H1 (cell line): ENCODE data around the gene PSMB4. TPM values are rescaled to one million over a fixed set of nuclear protein-coding genes. Genes with fewer than 3 reads are reported as not detected.

ENCODE experiments used
- CTCF ChIA-PET: fragments of 300-600 bp; sonication (Branson Sonifier 250); formaldehyde crosslinking; loops from one replicate; lab custom pipeline; 2021; ENCODE audit not compliant: partially characterized antibody; lab: Charles Lee
- POLR2A ChIA-PET: fragments of 300-600 bp; sonication (Branson Sonifier 250); formaldehyde crosslinking; loops from one replicate; lab custom pipeline; 2021; ENCODE audit warnings: inconsistent platforms; ENCODE audit not compliant: partially characterized antibody; lab: Charles Lee
- DNase-seq, 2 experiments: peaks; one replicate each; pipeline versions ENCODE4 v3.0.0 to v3.0.0-alpha.2; 2010 to 2022; ENCODE audit warnings: low spot score in 2 of 2, low read depth in 1 of 2, mixed read lengths in 1 of 2
- FAIRE-seq: peaks from 2 replicates; lab custom pipeline; 2011; peaks lifted over from hg19 to GRCh38; lab: Jason Lieb, UNC
- H2AFZ ChIP-seq: 2 replicates; pipeline ENCODE4 v1.8.1; 2012; ENCODE audit warnings: low read length, inconsistent platforms
- H2AK5ac ChIP-seq: 2 replicates; pipeline ENCODE4 v1.6.1; 2013; ENCODE audit warnings: low read depth, low read length
- H2BK120ac ChIP-seq: replicated peaks from 2 replicates; pipeline ENCODE3; 2013; ENCODE audit warnings: low read depth, low read length, inconsistent platforms
- H2BK12ac ChIP-seq: 2 replicates; pipeline ENCODE4 v1.6.1; 2013; ENCODE audit warnings: low read depth, low read length
- H2BK15ac ChIP-seq: 2 replicates; pipeline ENCODE4 v1.6.1; 2013; ENCODE audit warnings: low read length
- H2BK20ac ChIP-seq: 2 replicates; pipeline ENCODE4 v1.6.1; 2013; ENCODE audit warnings: low read length
- H2BK5ac ChIP-seq: 2 replicates; pipeline ENCODE4 v1.6.1; 2013; ENCODE audit warnings: low read depth, low read length
- H3K14ac ChIP-seq: 2 replicates; pipeline ENCODE4 v1.6.1; 2013; ENCODE audit warnings: inconsistent platforms; ENCODE audit not compliant: insufficient read length
- H3K18ac ChIP-seq: 2 replicates; pipeline ENCODE4 v1.6.1; 2013; ENCODE audit warnings: low read length; ENCODE audit errors: extremely low read depth
- H3K23ac ChIP-seq: 2 replicates; pipeline ENCODE4 v1.6.1; 2013; ENCODE audit warnings: inconsistent platforms; ENCODE audit not compliant: insufficient read length
- H3K23me2 ChIP-seq: 2 replicates; pipeline ENCODE4 v1.6.1; 2013; ENCODE audit warnings: low read depth, low read length
- H3K27ac ChIP-seq: 2 replicates; pipeline ENCODE4 v1.6.1; 2011; ENCODE audit warnings: low read depth, low read length, inconsistent platforms
- H3K27me3 ChIP-seq, 4 experiments: replicated peaks in 1 of 4; 1 replicate in 1 of 4; 2 replicates in 3 of 4; pipeline versions ENCODE4 v1.6.1 to v1.8.1; 2011 to 2013; ENCODE audit warnings: low read length in 3 of 4, mild to moderate bottlenecking in 3 of 4, inconsistent platforms in 2 of 4, mixed read lengths in 2 of 4, moderate library complexity in 1 of 4; ENCODE audit not compliant: control insufficient read depth in 3 of 4, insufficient read depth in 3 of 4; ENCODE audit errors: extremely low read depth in 1 of 4
- H3K36me3 ChIP-seq, 4 experiments: 2 replicates each; pipeline versions ENCODE4 v1.6.1 to v1.8.1; 2011 to 2013; ENCODE audit warnings: mild to moderate bottlenecking in 4 of 4, low read length in 3 of 4, moderate library complexity in 2 of 4, control low read depth in 1 of 4, inconsistent platforms in 1 of 4; ENCODE audit not compliant: insufficient read depth in 4 of 4, control insufficient read depth in 2 of 4
- H3K4ac ChIP-seq: replicated peaks from 2 replicates; pipeline ENCODE3; 2013; ENCODE audit warnings: low read length, low read depth, mixed read lengths, inconsistent platforms; ENCODE audit not compliant: insufficient read length
- H3K4me1 ChIP-seq, 4 experiments: replicated peaks in 1 of 4; 1 replicate in 1 of 4; 2 replicates in 3 of 4; pipeline versions ENCODE4 v1.6.1 to v1.8.1; 2011 to 2013; ENCODE audit warnings: low read length in 3 of 4, inconsistent platforms in 2 of 4, mixed read lengths in 1 of 4; ENCODE audit not compliant: insufficient read depth in 4 of 4, control insufficient read depth in 3 of 4
- H3K4me2 ChIP-seq, 2 experiments: 2 replicates each; pipeline versions ENCODE4 v1.6.1 to v1.8.1; 2011 to 2013; ENCODE audit warnings: low read depth in 2 of 2, low read length in 2 of 2, control low read depth in 1 of 2, inconsistent platforms in 1 of 2, mild to moderate bottlenecking in 1 of 2; ENCODE audit not compliant: insufficient read depth in 1 of 2
- H3K4me3 ChIP-seq, 4 experiments: fragments of 200-600, 300-600 bp in 1 of 4; sonication (generic), shearing (Covaris generic), sonication (Bioruptor Twin) in 1 of 4; 2 replicates each; pipeline versions ENCODE4 v1.5.1 to v1.8.1; 2011 to 2016; ENCODE audit warnings: low read length in 4 of 4, low read depth in 3 of 4, control low read depth in 2 of 4, inconsistent platforms in 2 of 4, mild to moderate bottlenecking in 2 of 4, mixed read lengths in 1 of 4, moderate library complexity in 1 of 4; ENCODE audit not compliant: insufficient read depth in 2 of 4; ENCODE audit errors: extremely low read depth in 1 of 4
- H3K56ac ChIP-seq: replicated peaks from 2 replicates; pipeline ENCODE3; 2013; ENCODE audit warnings: low read depth, mild to moderate bottlenecking, mixed read lengths, low read length, inconsistent platforms; ENCODE audit not compliant: insufficient read length
- H3K79me1 ChIP-seq: 2 replicates; pipeline ENCODE4 v1.6.1; 2013; ENCODE audit warnings: low read depth, low read length, control low read depth
- H3K79me2 ChIP-seq, 2 experiments: 2 replicates each; pipeline versions ENCODE4 v1.6.1 to v1.8.1; 2012 to 2013; ENCODE audit warnings: low read length in 2 of 2, mild to moderate bottlenecking in 2 of 2, inconsistent platforms in 1 of 2; ENCODE audit not compliant: insufficient read depth in 2 of 2, control insufficient read depth in 1 of 2
- H3K9ac ChIP-seq, 4 experiments: replicated peaks in 1 of 4; 1 replicate in 1 of 4; 2 replicates in 3 of 4; pipeline versions ENCODE4 v1.6.1 to v1.8.1; 2011 to 2013; ENCODE audit warnings: low read depth in 3 of 4, low read length in 3 of 4, control low read depth in 2 of 4, mild to moderate bottlenecking in 2 of 4, moderate library complexity in 2 of 4, inconsistent platforms in 1 of 4; ENCODE audit errors: extremely low read depth in 1 of 4
- H3K9me3 ChIP-seq, 2 experiments: 2 replicates each; pipeline versions ENCODE4 v1.6.1 to v1.8.1; 2012 to 2013; ENCODE audit warnings: mild to moderate bottlenecking in 2 of 2, moderate library complexity in 2 of 2, control low read depth in 1 of 2, inconsistent platforms in 1 of 2, low read depth in 1 of 2, low read length in 1 of 2, mixed read lengths in 1 of 2; ENCODE audit not compliant: insufficient read depth in 2 of 2
- H4K20me1 ChIP-seq, 2 experiments: replicated peaks in 1 of 2; 2 replicates each; pipeline versions ENCODE3 to v1.8.1; 2011 to 2013; ENCODE audit warnings: inconsistent platforms in 2 of 2, low read length in 2 of 2, mild to moderate bottlenecking in 1 of 2; ENCODE audit not compliant: insufficient read depth in 2 of 2, control insufficient read depth in 1 of 2
- H4K5ac ChIP-seq: 2 replicates; pipeline ENCODE4 v1.6.1; 2013; ENCODE audit warnings: low read length, low read depth, mixed read lengths, inconsistent platforms; ENCODE audit not compliant: insufficient read length
- H4K8ac ChIP-seq: 2 replicates; pipeline ENCODE4 v1.8.0; 2013; ENCODE audit warnings: mild to moderate bottlenecking, moderate library complexity, low read length, inconsistent platforms; ENCODE audit not compliant: insufficient read depth; ENCODE audit errors: extremely low read depth
- H4K91ac ChIP-seq: replicated peaks from 2 replicates; pipeline ENCODE3; 2013; ENCODE audit warnings: low read length, mixed read lengths, inconsistent platforms; ENCODE audit not compliant: insufficient read length
- BRCA1 ChIP-seq: IDR thresholded peaks from 2 replicates; pipeline ENCODE4 v1.6.1; 2012; ENCODE audit warnings: low read depth, low read length, improper control_type of control experiment
- CBX8 ChIP-seq: fragments of 300-800, 300-1000 bp; sonication (generic); IDR thresholded peaks from 2 replicates; pipeline ENCODE4 v1.7.1; 2016; ENCODE audit warnings: low read depth, low read length, borderline replicate concordance
- GABPA ChIP-seq: IDR thresholded peaks from 2 replicates; pipeline ENCODE4 v1.6.1; 2011; ENCODE audit warnings: mild to moderate bottlenecking, low read length, moderate library complexity, borderline replicate concordance; ENCODE audit not compliant: insufficient read depth
- POLR2A ChIP-seq, 2 experiments: IDR thresholded peaks; 1 replicate in 1 of 2; 2 replicates in 1 of 2; pipeline ENCODE4 v1.6.1; 2011; ENCODE audit warnings: low read depth in 2 of 2, low read length in 2 of 2, mild to moderate bottlenecking in 2 of 2; ENCODE audit errors: control extremely low read depth in 1 of 2
- RFX5 ChIP-seq: IDR thresholded peaks from 2 replicates; pipeline ENCODE4 v1.6.1; 2011; ENCODE audit warnings: low read depth, low read length, improper control_type of control experiment, borderline replicate concordance
- WGBS, 2 experiments: shearing (Covaris generic) in 1 of 2; methylation state at CpG; one replicate each; pipeline versions ENCODE4 v1.1.6 to v1.1.7; 2013 to 2015; ENCODE audit warnings: low lambda C conversion rate in 2 of 2, mixed read lengths in 2 of 2, inconsistent platforms in 1 of 2, low coverage in 1 of 2, missing lambda C conversion rate in 1 of 2; ENCODE audit not compliant: insufficient replicate concordance in 2 of 2, insufficient coverage in 1 of 2, insufficient read length in 1 of 2; ENCODE audit errors: extremely low coverage in 1 of 2, missing lambda C conversion rate in 1 of 2; 5-methylcytosine and 5-hydroxymethylcytosine counted together
- polyA plus RNA-seq, 7 experiments: library from polyadenylated mRNA; depleted of rRNA in 3 of 7; stranded (reverse) in 5 of 7; unstranded in 2 of 7; fragments of >200 nt in 5 of 7; fragments of 200-250 nt in 2 of 7; gene quantifications; 1 replicate in 5 of 7; 2 replicates in 1 of 7; 4 replicates in 1 of 7; pipeline versions ENCODE4 v1.2.1 to v1.2.3, GENCODE V29; 2011 to 2013; ENCODE audit warnings: missing spikeins in 2 of 7, mixed read lengths in 2 of 7
- total RNA-seq: library from RNA; stranded (reverse); fragmentation: NEBNext Ultra II Directional; extraction: Animal tissue kit (Norgen Biotek cat#: 25700); gene quantifications from 2 replicates; pipeline ENCODE4 v1.2.1, GENCODE V29; 2021

PSMB4 gene
- total and polyA plus RNA-seq, 2 of the 8 experiments (the other 6 are each of a cell fraction or from before 2014, with no cell fraction given): 430 to 1,098 TPM

DNA sequence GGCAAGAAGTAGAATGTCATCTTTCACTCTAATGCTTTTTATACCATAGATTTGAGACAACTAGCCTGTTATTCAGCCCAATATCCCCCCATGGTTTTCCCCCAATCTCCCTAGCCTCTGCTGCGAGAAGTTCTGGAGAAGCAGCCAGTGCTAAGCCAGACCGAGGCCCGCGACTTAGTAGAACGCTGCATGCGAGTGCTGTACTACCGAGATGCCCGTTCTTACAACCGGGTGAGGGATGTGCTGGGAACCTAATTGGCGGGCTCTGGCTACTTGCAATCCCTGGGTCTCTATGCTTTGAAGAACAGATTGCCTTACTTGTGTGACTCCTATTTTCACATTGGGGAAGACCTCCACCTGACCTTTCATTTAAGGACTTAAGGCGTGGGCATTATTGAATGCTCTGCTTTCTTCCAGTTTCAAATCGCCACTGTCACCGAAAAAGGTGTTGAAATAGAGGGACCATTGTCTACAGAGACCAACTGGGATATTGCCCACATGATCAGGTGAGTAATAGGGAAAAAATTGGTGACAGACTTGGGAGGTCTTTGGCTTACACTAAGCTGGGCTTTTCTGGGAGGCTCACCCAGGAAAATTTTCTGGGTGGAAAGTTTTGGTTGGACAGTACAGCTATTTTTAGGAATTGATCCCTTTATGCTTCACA lies 1.9 kb downstream of the PSMB4 start:
- Histone ChIP-seq H2BK15ac (no peak overlapping the region), H2BK120ac (no peak overlapping the region), H3K4me3 (0 out of 8 replicates have a peak overlapping the region, but pooled peaks of 1 of the 4 experiments have one; percentile 99), H3K23me2 (0 out of 2 replicates have a peak, but pooled peaks cover 3% of the 10 kb centered on the region), H3K4me2 (peak overlapping the region in 1 of 2 experiments; percentile 82; a peak in 1 of 4 replicates), H2BK20ac (no peak overlapping the region), H3K79me1 (peaks cover 11% of the 10 kb centered on the region), H2BK5ac (no peak overlapping the region), H3K4me1 (peaks cover 0 to 4% (median under 1%) of the 10 kb centered on the region in 4 experiments; a peak in 3 of 7 replicates), H3K4ac (no peak overlapping the region), H3K9me3 (no peaks in the 10 kb centered on the region), H2BK12ac (no peak overlapping the region), H3K27ac (no peak overlapping the region), H3K18ac (no peak overlapping the region), H4K5ac (no peak overlapping the region), H3K56ac (no peak overlapping the region), H4K8ac (no peak overlapping the region), H3K36me3 (peaks cover 23 to 49% (median 37%) of the 10 kb centered on the region in 4 experiments), H3K23ac (no peak overlapping the region), H3K9ac (no peak overlapping the region), H4K91ac (no peak overlapping the region), H3K14ac (no peak overlapping the region), H3K27me3 (no peaks in the 10 kb centered on the region), H2AK5ac (no peak overlapping the region), H3K79me2 (peaks cover 9 to 15% of the 10 kb centered on the region in 2 experiments; a peak in 3 of 4 replicates), H2AFZ (no peak overlapping the region), H4K20me1 (peaks cover 7 to 21% of the 10 kb centered on the region in 2 experiments)
- TF ChIP-seq BRCA1 (no peak), RFX5 (no peak), POLR2A (IDR thresholded peaks at IDR 0.05; ENCODE audit: control extremely low read depth in 1 of 2, low read depth in 2 of 2, low read length in 2 of 2) (peak in 1 of 2 experiments; percentile 17; a peak in 1 of 3 replicates), GABPA (no peak), CBX8 (no peak)
- CTCF ChIA-PET: interaction anchor here (0.9 to 2.0 kb wide), 3 partner anchors 46 to 109 kb away, joined by 3 to 6 read pairs (median 5); no protein-coding TSS in a partner anchor
- 93% methylated on average over 13 of the region's 13 CpGs; no CpG with 5 or more reads in 1 of the 2 experiments for WGBS, 2 experiments
- DNase-seq (no peak), FAIRE-seq (no peak)
- POLR2A ChIA-PET: interaction anchor here (1.1 to 5.1 kb wide), 15 partner anchors 12 to 139 kb away, joined by 3 to 42 read pairs (median 7); partner anchors contain the start of genes PI4KB, RFX5 and TUFT1
